GM19455 (cell line): ENCODE measurements around the gene ANAPC1.
"Not testable (repeated sequence)": the region's sequence is repeated elsewhere in the genome, so short reads cannot be mapped to it uniquely, and the experiment has no call there.

ENCODE experiments used
- ATAC-seq: cut with Tn5 transposase; IDR thresholded peaks from one replicate; pipeline ENCODE4 v1.9.1; 2021; ENCODE audit not compliant: unreplicated experiment

Gene ANAPC1

GRCh38 chr2:111735838-111736721 lies 147.9 kb downstream of the ANAPC1 start:
- ATAC-seq: not testable (repeated sequence)

- ATAC-seq: not testable (repeated sequence)
Observed at GRCh38 chr2:111735420-111735819, 148.6 kb downstream of the ANAPC1 start.

- not testable (repeated sequence) for ATAC-seq
Observed at GRCh38 chr2:111729812-111730458, 154.1 kb downstream of the ANAPC1 start.

- ATAC-seq: not testable (repeated sequence)
Observed at GRCh38 chr2:111727611-111728110, 156.3 kb downstream of the ANAPC1 start.

GRCh38 chr2:111725742-111726141 lies 158.3 kb downstream of the ANAPC1 start:
- not testable (repeated sequence) for ATAC-seq

- ATAC-seq: not testable (repeated sequence)
Observed at GRCh38 chr2:111719610-111720009, 164.4 kb downstream of the ANAPC1 start.
